Stimulated activated CD4-positive, alpha-beta T cell treated with anti-CD3 and anti-CD28 coated beads, Interleukin-2, amount 100 ng/mL, for 48 hours (primary cell): ENCODE measurements around the gene MOCS3.

Experiments used
- DNase-seq, 2 donors: peaks; one replicate each; pipeline ENCODE4 v3.0.0-alpha.2; 2020

MOCS3 gene

GRCh38 chr20:50958615-50959542, at the start of gene MOCS3:
MOCS3 (plus strand) TSS chr20:50958818; CDS start chr20:50958843, 25 bp downstream.
- peak; percentile 71 to 76 for DNase-seq

- DNase-seq, result no peak
Observed at GRCh38 chr20:50909413-50909812, 49.2 kb upstream of the MOCS3 start.

GRCh38 chr20:50911030-50911429, 47.6 kb upstream of the MOCS3 start:
- DNase-seq, result no peak

GRCh38 chr20:50911716-50912115, 46.9 kb upstream of the MOCS3 start:
- DNase-seq, result no peak

GRCh38 chr20:50913690-50914375, 44.8 kb upstream of the MOCS3 start:
- peak in 1 of 2 donors; percentile 9 for DNase-seq

GRCh38 chr20:50915424-50915823, 43.2 kb upstream of the MOCS3 start:
- no peak for DNase-seq

- DNase-seq, result no peak
Observed at GRCh38 chr20:50916257-50916656, 42.4 kb upstream of the MOCS3 start.

- no peak for DNase-seq
Observed at GRCh38 chr20:50916934-50917333, 41.7 kb upstream of the MOCS3 start.

- no peak for DNase-seq
Observed at GRCh38 chr20:50918403-50918802, 40.2 kb upstream of the MOCS3 start.

GRCh38 chr20:50919567-50919966, 39.1 kb upstream of the MOCS3 start:
- no peak for DNase-seq

GRCh38 chr20:50920997-50921396, 37.6 kb upstream of the MOCS3 start:
- DNase-seq, result no peak

GRCh38 chr20:50921803-50922501, 36.7 kb upstream of the MOCS3 start:
- no peak for DNase-seq

GRCh38 chr20:50924261-50924920, 34.2 kb upstream of the MOCS3 start:
- DNase-seq, result no peak

- DNase-seq, result no peak
Observed at GRCh38 chr20:50926530-50926929, 32.1 kb upstream of the MOCS3 start.

GRCh38 chr20:50928469-50928868, 30.1 kb upstream of the MOCS3 start:
- DNase-seq, result no peak

- peak; percentile 90 to 94 for DNase-seq
Observed at GRCh38 chr20:50929299-50930138, 29.1 kb upstream of the MOCS3 start.

- DNase-seq, result peak in 1 of 2 donors; percentile 11
Observed at GRCh38 chr20:50930139-50930975, 28.3 kb upstream of the MOCS3 start.

- no peak for DNase-seq
Observed at GRCh38 chr20:50930976-50931305, 27.7 kb upstream of the MOCS3 start.

GRCh38 chr20:50931306-50932015, 27.2 kb upstream of the MOCS3 start, which contains the start of gene ADNP:
ADNP (minus strand) TSS chr20:50931437; CDS start chr20:50903996, 27,441 bp downstream.
- DNase-seq, result peak; percentile 77 to 79

- no peak for DNase-seq
Observed at GRCh38 chr20:50932016-50932485, 26.6 kb upstream of the MOCS3 start.
